NCI-H2107 treated with DMSO at 0.1 percent for 48 hours (cell line): ENCODE measurements around the gene SMARCD2.

Source experiments
- DNase-seq: peaks from one replicate; lab custom pipeline; 2025; ENCODE audit not compliant: unreplicated experiment; lab: John Stamatoyannopoulos, UW

SMARCD2 gene

GRCh38 chr17:63833026-63833740, 9.3 kb downstream of the SMARCD2 start:
- no peak for DNase-seq

- no peak for DNase-seq
These were observed 10.0 kb downstream of the SMARCD2 start for GRCh38 chr17:63832455-63832854.

GRCh38 chr17:63832014-63832413, 10.5 kb downstream of the SMARCD2 start:
- DNase-seq, result no peak

DNA sequence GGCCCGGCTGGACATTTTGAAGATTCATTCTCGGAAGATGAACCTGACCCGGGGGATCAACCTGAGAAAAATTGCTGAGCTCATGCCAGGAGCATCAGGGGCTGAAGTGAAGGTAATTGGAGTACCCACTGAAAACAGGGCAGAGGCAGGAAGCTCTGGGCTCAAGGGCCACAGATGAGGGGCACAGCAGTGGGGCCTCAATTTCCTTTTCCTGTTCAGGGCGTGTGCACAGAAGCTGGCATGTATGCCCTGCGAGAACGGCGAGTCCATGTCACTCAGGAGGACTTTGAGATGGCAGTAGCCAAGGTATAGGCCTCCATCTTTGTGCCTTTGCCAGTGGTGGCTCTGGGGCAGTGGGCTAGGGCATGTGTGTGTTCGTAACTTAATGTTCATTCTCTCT, 11.0 kb downstream of the SMARCD2 start:
- no peak for DNase-seq

- no peak for DNase-seq
These were observed 11.5 kb downstream of the SMARCD2 start for GRCh38 chr17:63830904-63831491.

GRCh38 chr17:63830278-63830677, 12.2 kb downstream of the SMARCD2 start:
- no peak for DNase-seq

DNA sequence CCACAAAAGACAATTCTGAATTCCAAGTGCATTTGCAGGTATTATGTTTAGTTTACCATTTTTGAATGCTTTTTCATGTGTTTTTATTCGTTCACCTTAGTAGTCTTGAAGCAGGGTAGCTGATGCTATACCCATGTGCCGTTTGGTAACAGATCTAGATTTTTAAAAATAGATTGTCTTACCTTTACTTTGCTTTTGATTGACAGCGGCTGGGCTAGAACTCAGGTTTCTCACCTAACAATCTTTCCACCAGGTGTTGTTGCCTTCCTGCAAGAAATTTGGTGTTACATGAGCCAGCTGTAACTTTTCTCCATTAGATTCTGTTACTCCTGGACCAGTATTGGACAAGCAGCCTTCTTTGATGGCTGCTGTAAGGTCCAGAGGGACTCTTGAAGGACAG, 13.5 kb downstream of the SMARCD2 start:
- DNase-seq, result no peak

DNA sequence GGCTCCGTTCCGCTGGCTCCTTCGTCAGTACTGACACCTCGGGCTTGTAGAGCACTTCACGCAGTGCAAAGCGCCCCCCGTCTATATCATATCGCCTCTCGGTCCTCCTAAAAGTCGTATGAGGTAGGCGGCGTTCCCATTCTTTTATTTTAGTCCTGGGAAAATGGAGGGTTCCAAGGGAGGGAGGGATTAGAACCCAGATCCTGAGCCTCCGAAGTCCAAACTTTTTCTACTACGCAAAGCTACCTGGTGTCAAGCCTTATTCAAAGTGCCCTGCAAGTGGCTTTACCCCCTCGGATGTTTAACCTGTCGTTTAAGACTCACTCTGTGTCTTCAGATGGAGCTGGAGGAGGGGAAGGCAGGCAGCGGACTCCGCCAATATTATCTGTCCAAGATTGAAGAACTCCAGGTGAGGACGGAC, 14.7 kb downstream of the SMARCD2 start:
- DNase-seq, result no peak

- peak; percentile 96 for DNase-seq
These were observed 15.3 kb downstream of the SMARCD2 start, which contains the start of the genes FTSJ3 and PSMC5 for GRCh38 chr17:63827002-63827800. FTSJ3 (minus strand) TSS chr17:63827663; CDS start chr17:63826902, 761 bp downstream. PSMC5 (plus strand) TSS chr17:63827431; CDS start chr17:63827491, 60 bp downstream.

DNA sequence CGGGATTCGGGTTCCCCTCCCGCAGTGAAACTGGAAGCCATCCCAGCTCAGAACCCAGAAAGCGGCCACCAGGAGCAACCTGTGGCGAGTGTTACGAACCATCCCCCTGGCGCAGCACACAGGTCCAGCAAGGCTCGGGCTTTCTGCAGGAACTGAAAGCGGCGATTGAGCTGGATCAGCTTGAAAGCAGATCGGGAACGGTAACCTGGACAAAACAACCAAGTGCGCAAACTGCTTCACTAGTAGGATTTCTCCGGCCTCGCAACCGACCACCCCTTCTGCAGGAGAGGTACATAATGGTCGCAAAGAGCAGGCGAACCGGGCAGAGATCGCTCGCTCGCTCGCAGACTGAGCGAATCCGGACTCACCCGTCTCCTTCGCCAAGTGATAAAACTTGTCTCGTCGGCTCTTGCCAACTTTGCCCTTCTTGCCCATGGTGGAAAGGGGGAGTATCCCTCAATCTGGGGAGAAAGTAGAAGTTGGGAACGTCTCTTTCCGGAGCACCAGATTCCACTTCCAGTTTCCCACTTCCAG, 15.9 kb downstream of the SMARCD2 start:
- DNase-seq, result no peak

DNA sequence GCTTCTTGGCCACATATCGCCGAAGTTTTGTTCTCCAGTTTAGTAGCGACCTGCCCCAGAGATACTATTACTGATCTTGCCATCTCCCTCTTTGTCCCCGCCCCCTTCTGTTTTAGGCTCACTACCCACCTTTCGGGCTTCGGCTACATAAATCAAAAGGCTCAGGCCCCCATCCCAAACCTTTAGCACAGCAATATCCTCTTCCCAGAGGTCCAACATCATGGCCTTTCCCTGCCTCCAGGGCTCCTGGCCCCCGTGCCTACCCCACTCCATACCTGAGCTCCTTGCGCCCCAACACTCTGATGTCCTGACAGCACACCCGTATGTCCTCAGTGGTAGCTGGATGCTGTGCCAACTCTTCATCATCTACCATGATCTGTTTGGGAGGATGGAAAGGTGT, 18.1 kb downstream of the SMARCD2 start:
- DNase-seq, result no peak

- no peak for DNase-seq
These were observed 18.7 kb downstream of the SMARCD2 start for GRCh38 chr17:63823659-63824331.

DNA sequence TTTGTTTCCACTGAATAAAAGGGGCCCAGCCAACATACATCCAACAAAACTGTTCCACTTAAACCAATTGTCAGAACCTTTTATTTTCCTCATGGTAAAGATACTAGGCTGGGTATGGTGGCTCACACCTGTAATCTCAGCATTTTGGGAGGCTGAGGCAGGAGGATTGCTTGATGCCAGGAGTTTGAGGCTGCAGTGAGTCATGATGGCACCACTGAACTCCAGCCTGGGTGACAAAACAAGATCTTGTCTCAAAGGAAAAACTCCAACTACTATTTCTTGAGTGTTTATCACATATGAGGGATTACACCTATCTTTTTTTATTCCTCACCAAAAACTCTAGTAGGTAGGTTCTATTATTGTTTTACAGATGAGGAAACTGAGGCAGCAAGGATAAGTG, 19.9 kb downstream of the SMARCD2 start:
- no peak for DNase-seq

GRCh38 chr17:63821804-63822203, 20.7 kb downstream of the SMARCD2 start:
- DNase-seq, result no peak

- no peak for DNase-seq
These were observed 21.4 kb downstream of the SMARCD2 start for GRCh38 chr17:63820963-63821561.

DNA sequence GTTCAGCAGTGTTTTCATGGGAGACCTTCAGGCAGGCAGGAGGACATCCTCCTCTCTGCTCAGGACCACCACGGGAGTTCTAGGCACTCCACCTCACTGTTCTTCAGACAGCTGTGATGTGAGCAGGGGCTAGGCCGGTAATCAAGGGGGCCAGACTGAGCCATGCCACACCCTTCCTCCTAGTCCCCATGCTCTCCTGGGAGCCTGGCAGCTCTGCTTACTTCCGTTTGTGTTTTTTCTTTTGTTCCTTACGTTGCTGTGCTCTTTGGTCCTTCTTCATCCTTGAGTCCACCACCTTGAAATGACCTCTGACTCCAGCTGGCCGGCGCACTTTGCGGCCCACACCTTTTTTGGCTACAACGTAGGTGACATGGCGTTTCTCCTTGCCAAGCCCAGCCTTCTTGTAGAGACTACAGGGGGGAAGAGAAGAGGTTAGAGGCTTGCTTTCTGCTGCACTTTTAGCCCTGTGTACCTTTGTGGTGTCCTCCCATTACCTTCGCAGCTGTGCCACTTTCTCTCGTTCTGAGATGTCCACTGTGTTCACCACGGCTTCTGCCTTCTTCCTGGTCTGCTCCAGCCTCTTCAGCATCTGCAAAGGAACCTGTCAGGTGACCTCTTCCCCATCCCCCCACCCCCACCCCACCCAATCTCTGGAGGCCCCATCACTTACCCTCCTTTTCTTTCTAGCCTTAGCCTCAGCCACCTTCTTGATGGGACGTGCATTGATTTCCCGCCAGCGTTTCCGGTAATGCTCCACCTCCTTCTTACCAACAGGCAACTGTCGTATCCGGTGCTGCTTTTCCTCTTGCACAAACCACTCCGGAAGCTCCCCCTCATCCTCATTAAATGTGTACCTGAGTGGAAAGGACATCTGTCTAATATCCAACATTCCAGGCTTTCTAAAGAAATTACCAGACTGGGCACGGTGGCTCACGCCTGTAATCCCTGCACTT, 22.6 kb downstream of the SMARCD2 start:
- DNase-seq, result no peak

GRCh38 chr17:63819131-63819530, 23.4 kb downstream of the SMARCD2 start:
- no peak for DNase-seq

- no peak for DNase-seq
These were observed 24.6 kb downstream of the SMARCD2 start for GRCh38 chr17:63817736-63818385.

DNA sequence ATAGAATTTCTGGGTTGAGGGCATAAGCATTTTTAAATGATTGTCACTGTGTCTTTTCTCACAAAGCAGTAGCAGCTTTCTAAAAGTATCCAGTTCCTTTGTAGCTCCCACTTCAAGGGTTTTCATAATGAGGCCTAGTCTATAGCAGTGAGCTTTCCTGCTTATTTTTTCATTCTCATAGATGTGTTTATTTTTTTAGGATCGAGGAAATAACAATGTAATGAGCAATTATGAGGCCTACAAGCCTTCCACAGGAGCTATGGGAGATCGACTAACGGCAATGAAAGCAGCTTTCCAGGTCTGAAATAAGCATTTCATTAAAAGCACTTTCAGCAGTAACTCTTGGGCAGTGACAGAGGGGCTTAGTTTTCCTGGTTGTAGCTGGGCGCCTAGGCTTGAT, 25.8 kb downstream of the SMARCD2 start:
- no peak for DNase-seq
